Measurements from ENCODE around the gene HOXD11.

DNA sequence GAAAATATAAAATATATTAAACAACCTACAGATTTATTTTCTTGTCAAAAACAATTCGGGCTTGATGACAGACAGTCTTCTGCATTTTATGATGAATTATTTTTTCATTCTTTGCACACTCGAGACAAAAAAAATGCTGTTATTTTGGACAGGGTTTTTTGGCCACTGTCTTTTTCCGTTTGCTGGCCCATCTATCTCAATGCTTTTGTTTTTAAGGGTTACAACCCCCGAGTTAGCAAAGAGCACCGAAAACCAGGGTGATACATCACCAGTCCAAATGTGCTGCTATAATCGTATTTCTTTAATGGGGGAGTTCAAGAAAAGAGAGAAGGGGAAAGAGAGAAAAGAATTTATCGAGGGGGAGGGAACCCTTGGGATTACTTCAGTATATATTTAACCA lies 31.0 kb upstream of the HOXD11 start:
- no peak for TF ChIP-seq POLR2A (IDR thresholded peaks at IDR 0.05)
- TF ChIP-seq, protein P1, sequence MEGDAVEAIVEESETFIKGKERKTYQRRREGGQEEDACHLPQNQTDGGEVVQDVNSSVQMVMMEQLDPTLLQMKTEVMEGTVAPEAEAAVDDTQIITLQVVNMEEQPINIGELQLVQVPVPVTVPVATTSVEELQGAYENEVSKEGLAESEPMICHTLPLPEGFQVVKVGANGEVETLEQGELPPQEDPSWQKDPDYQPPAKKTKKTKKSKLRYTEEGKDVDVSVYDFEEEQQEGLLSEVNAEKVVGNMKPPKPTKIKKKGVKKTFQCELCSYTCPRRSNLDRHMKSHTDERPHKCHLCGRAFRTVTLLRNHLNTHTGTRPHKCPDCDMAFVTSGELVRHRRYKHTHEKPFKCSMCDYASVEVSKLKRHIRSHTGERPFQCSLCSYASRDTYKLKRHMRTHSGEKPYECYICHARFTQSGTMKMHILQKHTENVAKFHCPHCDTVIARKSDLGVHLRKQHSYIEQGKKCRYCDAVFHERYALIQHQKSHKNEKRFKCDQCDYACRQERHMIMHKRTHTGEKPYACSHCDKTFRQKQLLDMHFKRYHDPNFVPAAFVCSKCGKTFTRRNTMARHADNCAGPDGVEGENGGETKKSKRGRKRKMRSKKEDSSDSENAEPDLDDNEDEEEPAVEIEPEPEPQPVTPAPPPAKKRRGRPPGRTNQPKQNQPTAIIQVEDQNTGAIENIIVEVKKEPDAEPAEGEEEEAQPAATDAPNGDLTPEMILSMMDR (IDR thresholded peaks at IDR 0.05), result no peak
